GM12878 (cell line): ENCODE results near the gene SLAMF1. TPM values are rescaled to one million over a fixed set of nuclear protein-coding genes. Genes with fewer than 3 reads are reported as not detected.

Source experiments
- ATAC-seq: fragments of 200-7000 bp; cut with Tn5 transposase; 3 replicates; pipeline ENCODE4 v1.9.1; 2020; ENCODE audit warnings: mild to moderate bottlenecking, moderate library complexity
- BruUV-seq: library from RNA; stranded (reverse); fragments of 400-500 nt; replicated peaks from 2 replicates; lab custom pipeline; 2021; lab: Mats Ljungman, UMichigan
- CTCF ChIA-PET: fragments of 300-600 bp; sonication (Branson Sonifier 250); formaldehyde crosslinking; extraction: SDS; loops from one replicate; lab custom pipeline; 2021; ENCODE audit warnings: inconsistent platforms; lab: Yijun Ruan, JAX
- POLR2A ChIA-PET: fragments of 350-600 bp; formaldehyde crosslinking; extraction: SDS; loops from one replicate; lab custom pipeline; 2021; ENCODE audit warnings: inconsistent platforms; lab: Charles Lee
- RAD21 ChIA-PET: fragments of 300-600 bp; sonication (Branson Sonifier 250); formaldehyde crosslinking; loops from one replicate; lab custom pipeline; 2023; ENCODE audit warnings: antibody characterized with exemption; ENCODE audit not compliant: unreplicated experiment; lab: Charles Lee
- SMC1A ChIA-PET: fragments of 300-600 bp; sonication (Branson Sonifier 250); formaldehyde crosslinking; loops from one replicate; lab custom pipeline; 2023; ENCODE audit not compliant: unreplicated experiment, uncharacterized antibody; lab: Charles Lee
- DNase-seq: peaks from one replicate; pipeline ENCODE4 v3.0.0-alpha.2; 2011; ENCODE audit warnings: low read depth, low spot score
- FAIRE-seq: peaks from 3 replicates; lab custom pipeline; 2011; peaks lifted over from hg19 to GRCh38; lab: Jason Lieb, UNC
- H2AFZ ChIP-seq: 2 replicates; pipeline ENCODE4 v1.6.0; 2011; ENCODE audit warnings: low read depth, low read length, control low read depth; ENCODE audit not compliant: control insufficient read depth
- H3K27ac ChIP-seq: 2 replicates; pipeline ENCODE4 v1.5.1; 2011; ENCODE audit warnings: control low read depth; ENCODE audit not compliant: control insufficient read depth, insufficient read depth
- H3K27me3 ChIP-seq, 2 experiments: replicated peaks in 1 of 2; 2 replicates each; pipeline versions ENCODE4 v1.6.0 to v1.6.1; 2011; ENCODE audit warnings: low read length in 1 of 2; ENCODE audit not compliant: control insufficient read depth in 2 of 2, insufficient read depth in 2 of 2
- H3K36me3 ChIP-seq, 2 experiments: 2 replicates each; pipeline ENCODE4 v1.5.1; 2011; ENCODE audit warnings: low read length in 1 of 2; ENCODE audit not compliant: control insufficient read depth in 2 of 2, insufficient read depth in 2 of 2
- H3K4me1 ChIP-seq: 2 replicates; pipeline ENCODE4 v1.6.1; 2011; ENCODE audit warnings: mild to moderate bottlenecking, low read length, moderate library complexity, mixed read lengths; ENCODE audit not compliant: control insufficient read depth, insufficient read depth
- H3K4me2 ChIP-seq: 2 replicates; pipeline ENCODE4 v1.6.0; 2011; ENCODE audit warnings: control low read depth; ENCODE audit not compliant: control insufficient read depth, insufficient read depth
- H3K4me3 ChIP-seq: fragments of 200-600 bp; sonication (generic); 2 replicates; pipeline ENCODE4 v1.5.1; 2016
- H3K79me2 ChIP-seq: 2 replicates; pipeline ENCODE4 v1.6.0; 2011; ENCODE audit warnings: low read length; ENCODE audit not compliant: control insufficient read depth, insufficient read depth
- H3K9ac ChIP-seq: 2 replicates; pipeline ENCODE4 v1.8.0; 2011; ENCODE audit warnings: low read length, control low read depth, mixed read lengths; ENCODE audit not compliant: control insufficient read depth, insufficient read depth
- H3K9me3 ChIP-seq: replicated peaks from 3 replicates; pipeline ENCODE4 v1.5.1; 2011; ENCODE audit warnings: mild to moderate bottlenecking, low read length; ENCODE audit not compliant: control insufficient read depth, insufficient read depth
- H4K20me1 ChIP-seq: 2 replicates; pipeline ENCODE4 v1.6.0; 2011; ENCODE audit not compliant: control insufficient read depth, insufficient read depth
- NFYA ChIP-seq: IDR thresholded peaks from 2 replicates; pipeline ENCODE4 v1.6.1; 2011; ENCODE audit warnings: low read depth, mild to moderate bottlenecking, low read length, improper control_type of control experiment, borderline replicate concordance
- TCF7 ChIP-seq: IDR thresholded peaks from 2 replicates; pipeline ENCODE4 v1.6.1; 2014; ENCODE audit warnings: antibody characterized with exemption, borderline replicate concordance
- WGBS: methylation state at CpG from one replicate; pipeline ENCODE4 v1.1.6; 2016; ENCODE audit warnings: low lambda C conversion rate; ENCODE audit not compliant: insufficient replicate concordance, insufficient coverage; ENCODE audit errors: missing lambda C conversion rate; 5-methylcytosine and 5-hydroxymethylcytosine counted together
- in situ Hi-C: fragments of 300-500 bp; cut with MboI; formaldehyde crosslinking; loops from 9 replicates; pipeline ENCODE4 v1.14.3; 2018; ENCODE audit warnings: mixed read lengths
- intact Hi-C: fragments of 100-400 bp; cut with micrococcal nuclease; formaldehyde crosslinking; loops from one replicate; pipeline ENCODE4 v1.14.2; 2022; ENCODE audit not compliant: unreplicated experiment
- polyA plus RNA-seq, 11 experiments: library from polyadenylated mRNA; depleted of rRNA in 4 of 11; unstranded in 6 of 11; stranded (reverse) in 5 of 11; fragments of >200 nt; fragmentation: Nextera tagmentation in 4 of 11; fragmentation: Illumina TruSeq in 1 of 11; extraction: Ambion mirVana in 4 of 11; extraction: Trizol in 1 of 11; gene quantifications; 1 replicate in 1 of 11; 2 replicates in 10 of 11; pipeline versions ENCODE4 v1.2.1 to v1.2.3, GENCODE V29; 2011 to 2016; ENCODE audit warnings: inconsistent platforms in 2 of 11, missing spikeins in 2 of 11, low read depth in 1 of 11
- total RNA-seq, 4 experiments: library from RNA; depleted of rRNA in 3 of 4; stranded (reverse); fragments of >200 nt in 3 of 4; fragmentation: Illumina TruSeq in 1 of 4; extraction: Trizol in 1 of 4; gene quantifications; 2 replicates each; pipeline versions ENCODE4 v1.2.1 to v1.2.3, GENCODE V29; 2013 to 2021
- TF ChIP-seq, protein P1 (sequence below): fragments of 450-650 bp; IDR thresholded peaks from 2 replicates; pipeline ENCODE4 v1.6.1; 2016; ENCODE audit warnings: mild to moderate bottlenecking

The SLAMF1 gene
- total and polyA plus RNA-seq, 10 of the 15 experiments (the other 5 are each of a cell fraction or from before 2014, with no cell fraction given) = 87.3 to 260 (median 131) TPM

- TF ChIP-seq, protein P1, sequence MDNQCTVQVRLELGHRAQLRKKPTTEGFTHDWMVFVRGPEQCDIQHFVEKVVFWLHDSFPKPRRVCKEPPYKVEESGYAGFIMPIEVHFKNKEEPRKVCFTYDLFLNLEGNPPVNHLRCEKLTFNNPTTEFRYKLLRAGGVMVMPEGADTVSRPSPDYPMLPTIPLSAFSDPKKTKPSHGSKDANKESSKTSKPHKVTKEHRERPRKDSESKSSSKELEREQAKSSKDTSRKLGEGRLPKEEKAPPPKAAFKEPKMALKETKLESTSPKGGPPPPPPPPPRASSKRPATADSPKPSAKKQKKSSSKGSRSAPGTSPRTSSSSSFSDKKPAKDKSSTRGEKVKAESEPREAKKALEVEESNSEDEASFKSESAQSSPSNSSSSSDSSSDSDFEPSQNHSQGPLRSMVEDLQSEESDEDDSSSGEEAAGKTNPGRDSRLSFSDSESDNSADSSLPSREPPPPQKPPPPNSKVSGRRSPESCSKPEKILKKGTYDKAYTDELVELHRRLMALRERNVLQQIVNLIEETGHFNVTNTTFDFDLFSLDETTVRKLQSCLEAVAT = no peak
- TF ChIP-seq, all 136 proteins: peak for 0
These were observed 86.0 kb downstream of the SLAMF1 start (continued) for GRCh38 chr1:160560806-160561205.

GRCh38 chr1:160560045-160560705, 86.7 kb downstream of the SLAMF1 start:
- RAD21 ChIA-PET = interaction anchor here (1.1 to 4.3 kb wide), 4 partner anchors 8 to 45 kb away, joined by 3 to 12 read pairs (median 6); no protein-coding TSS in a partner anchor
- no peak overlapping the region; the same call in none of the 2 replicates for H2AFZ ChIP-seq
- H4K20me1 ChIP-seq = no peaks in the 10 kb centered on the region
- H3K27me3 ChIP-seq = no peaks in the 10 kb centered on the region
- CTCF ChIA-PET = interaction anchor here (1.0 to 3.2 kb wide), 7 partner anchors 9 to 45 kb away, joined by 3 to 12 read pairs (median 4); no protein-coding TSS in a partner anchor
- TF ChIP-seq NFYA (no peak), TCF7 (0 out of 2 replicates have a peak, but pooled peaks have one; percentile 16)
- in situ Hi-C loops (no loop called here), intact Hi-C loops (no loop called here)
- no peak overlapping the region for H3K9ac ChIP-seq
- no peaks in the 10 kb centered on the region; the same call in 1 of the 2 replicates for H3K4me1 ChIP-seq
- SMC1A ChIA-PET = interaction anchor here (1.2 to 30.0 kb wide), 6 partner anchors 7 to 130 kb away, joined by 3 to 735 read pairs (median 16); partner anchors contain the start of gene CD84
- WGBS = 74% methylated on average over 4 of the region's 4 CpGs
- H3K79me2 ChIP-seq = peaks cover 8% of the 10 kb centered on the region
- H3K4me2 ChIP-seq = no peak overlapping the region
- FAIRE-seq = no peak
- DNase-seq = no peak
- no TSS peak for BruUV-seq
- H3K9me3 ChIP-seq = peaks cover 10% of the 10 kb centered on the region; the same call in 2 of the 3 replicates
- no peak overlapping the region for H3K4me3 ChIP-seq
- 0 out of 2 replicates have a peak overlapping the region, but pooled peaks have one; percentile 2 for H3K27ac ChIP-seq
- no peak for ATAC-seq
- POLR2A ChIA-PET = interaction anchor here (1.2 to 2.5 kb wide), 6 partner anchors 8 to 47 kb away, joined by 3 to 14 read pairs (median 5); no protein-coding TSS in a partner anchor
- no peaks in the 10 kb centered on the region for H3K36me3 ChIP-seq
